ES-I3 (cell line): ENCODE data around the gene KCNK4.

Experiments
- H3K36me3 ChIP-seq: 2 replicates; pipeline ENCODE4 v1.6.1; 2013; ENCODE audit warnings: mild to moderate bottlenecking, low read length, control low read depth, moderate library complexity; ENCODE audit not compliant: insufficient read depth
- H3K4me1 ChIP-seq: 2 replicates; pipeline ENCODE4 v1.6.1; 2013; ENCODE audit warnings: mild to moderate bottlenecking, control low read depth, low read length; ENCODE audit not compliant: insufficient read depth
- H3K9ac ChIP-seq: 2 replicates; pipeline ENCODE4 v1.6.1; 2013; ENCODE audit warnings: low read depth, mild to moderate bottlenecking, low read length, moderate library complexity
- H3K9me3 ChIP-seq: 2 replicates; pipeline ENCODE4 v1.6.1; 2013; ENCODE audit warnings: mild to moderate bottlenecking, low read length, moderate library complexity; ENCODE audit not compliant: control insufficient read depth, insufficient read depth

KCNK4 gene

GRCh38 chr11:64285885-64286800 is 5.0 kb upstream of the KCNK4 start:
- H3K9ac ChIP-seq: peak overlapping the region; percentile 92
- H3K4me1 ChIP-seq: 0 out of 2 replicates have a peak, but pooled peaks cover 4% of the 10 kb centered on the region
- no peaks in the 10 kb centered on the region for H3K9me3 ChIP-seq
- no peaks in the 10 kb centered on the region; the same call in 1 of the 2 replicates for H3K36me3 ChIP-seq

GRCh38 chr11:64286801-64287159 is 4.3 kb upstream of the KCNK4 start:
- no peaks in the 10 kb centered on the region for H3K9me3 ChIP-seq
- H3K9ac ChIP-seq: no peak overlapping the region
- 0 out of 2 replicates have a peak, but pooled peaks cover 4% of the 10 kb centered on the region for H3K4me1 ChIP-seq
- H3K36me3 ChIP-seq: no peaks in the 10 kb centered on the region; the same call in 1 of the 2 replicates

- Histone ChIP-seq H3K36me3 (no peaks in the 10 kb centered on the region), H3K9me3 (no peaks in the 10 kb centered on the region), H3K9ac (no peak overlapping the region), H3K4me1 (0 out of 2 replicates have a peak, but pooled peaks cover 4% of the 10 kb centered on the region)
Measured at GRCh38 chr11:64287676-64288352, 3.3 kb upstream of the KCNK4 start.

- no peaks in the 10 kb centered on the region for H3K36me3 ChIP-seq
- no peak overlapping the region for H3K9ac ChIP-seq
- H3K9me3 ChIP-seq: no peaks in the 10 kb centered on the region
- 0 out of 2 replicates have a peak, but pooled peaks cover 4% of the 10 kb centered on the region for H3K4me1 ChIP-seq
Measured at GRCh38 chr11:64288353-64288750, 2.8 kb upstream of the KCNK4 start.

- Histone ChIP-seq H3K36me3 (no peaks in the 10 kb centered on the region), H3K9me3 (no peaks in the 10 kb centered on the region), H3K9ac (no peak overlapping the region), H3K4me1 (0 out of 2 replicates have a peak, but pooled peaks cover 4% of the 10 kb centered on the region)
Measured at GRCh38 chr11:64289002-64289564, 2.0 kb upstream of the KCNK4 start.

- Histone ChIP-seq H3K36me3 (no peaks in the 10 kb centered on the region), H3K9me3 (no peaks in the 10 kb centered on the region), H3K9ac (peak overlapping the region; percentile 60), H3K4me1 (0 out of 2 replicates have a peak, but pooled peaks cover 4% of the 10 kb centered on the region)
Measured at GRCh38 chr11:64290352-64291261, 495 bp upstream of the KCNK4 start.

- Histone ChIP-seq H3K9me3 (no peaks in the 10 kb centered on the region; the same call in 1 of the 2 replicates), H3K36me3 (no peaks in the 10 kb centered on the region), H3K4me1 (no peaks in the 10 kb centered on the region), H3K9ac (peak overlapping the region; percentile 60)
Measured at GRCh38 chr11:64291752-64292459, 804 bp downstream of the KCNK4 start.

GRCh38 chr11:64292460-64293254 is 1.6 kb downstream of the KCNK4 start:
- H3K4me1 ChIP-seq: no peaks in the 10 kb centered on the region
- H3K36me3 ChIP-seq: no peaks in the 10 kb centered on the region
- peak overlapping the region; percentile 60 for H3K9ac ChIP-seq
- H3K9me3 ChIP-seq: no peaks in the 10 kb centered on the region; the same call in 1 of the 2 replicates

- no peaks in the 10 kb centered on the region for H3K36me3 ChIP-seq
- no peaks in the 10 kb centered on the region; the same call in 1 of the 2 replicates for H3K4me1 ChIP-seq
- H3K9ac ChIP-seq: no peak overlapping the region
- no peaks in the 10 kb centered on the region; the same call in 1 of the 2 replicates for H3K9me3 ChIP-seq
Measured at GRCh38 chr11:64294774-64295173, 3.7 kb downstream of the KCNK4 start.

- no peaks in the 10 kb centered on the region; the same call in 1 of the 2 replicates for H3K9me3 ChIP-seq
- H3K4me1 ChIP-seq: no peaks in the 10 kb centered on the region; the same call in 1 of the 2 replicates
- H3K9ac ChIP-seq: no peak overlapping the region
- no peaks in the 10 kb centered on the region for H3K36me3 ChIP-seq
Measured at GRCh38 chr11:64295760-64296159, 4.7 kb downstream of the KCNK4 start.

GRCh38 chr11:64296236-64296635 is 5.1 kb downstream of the KCNK4 start:
- no peaks in the 10 kb centered on the region for H3K36me3 ChIP-seq
- no peak overlapping the region for H3K9ac ChIP-seq
- no peaks in the 10 kb centered on the region; the same call in 1 of the 2 replicates for H3K4me1 ChIP-seq
- H3K9me3 ChIP-seq: no peaks in the 10 kb centered on the region; the same call in 1 of the 2 replicates

- H3K9ac ChIP-seq: peak overlapping the region; percentile 3; the same call in 1 of the 2 replicates
- no peaks in the 10 kb centered on the region; the same call in 1 of the 2 replicates for H3K9me3 ChIP-seq
- H3K4me1 ChIP-seq: no peaks in the 10 kb centered on the region; the same call in 1 of the 2 replicates
- no peaks in the 10 kb centered on the region for H3K36me3 ChIP-seq
Measured at GRCh38 chr11:64296830-64297698, 6.0 kb downstream of the KCNK4 start.
